ENCODE measurements around the gene DHX57. TPM values are rescaled to one million over a fixed set of nuclear protein-coding genes. Genes with fewer than 3 reads are reported as not detected.

Gene DHX57
- total RNA-seq (2014; rRNA removed; shearing (Covaris generic)), result 25.0 and 28.4 TPM in 2 replicates

DNA sequence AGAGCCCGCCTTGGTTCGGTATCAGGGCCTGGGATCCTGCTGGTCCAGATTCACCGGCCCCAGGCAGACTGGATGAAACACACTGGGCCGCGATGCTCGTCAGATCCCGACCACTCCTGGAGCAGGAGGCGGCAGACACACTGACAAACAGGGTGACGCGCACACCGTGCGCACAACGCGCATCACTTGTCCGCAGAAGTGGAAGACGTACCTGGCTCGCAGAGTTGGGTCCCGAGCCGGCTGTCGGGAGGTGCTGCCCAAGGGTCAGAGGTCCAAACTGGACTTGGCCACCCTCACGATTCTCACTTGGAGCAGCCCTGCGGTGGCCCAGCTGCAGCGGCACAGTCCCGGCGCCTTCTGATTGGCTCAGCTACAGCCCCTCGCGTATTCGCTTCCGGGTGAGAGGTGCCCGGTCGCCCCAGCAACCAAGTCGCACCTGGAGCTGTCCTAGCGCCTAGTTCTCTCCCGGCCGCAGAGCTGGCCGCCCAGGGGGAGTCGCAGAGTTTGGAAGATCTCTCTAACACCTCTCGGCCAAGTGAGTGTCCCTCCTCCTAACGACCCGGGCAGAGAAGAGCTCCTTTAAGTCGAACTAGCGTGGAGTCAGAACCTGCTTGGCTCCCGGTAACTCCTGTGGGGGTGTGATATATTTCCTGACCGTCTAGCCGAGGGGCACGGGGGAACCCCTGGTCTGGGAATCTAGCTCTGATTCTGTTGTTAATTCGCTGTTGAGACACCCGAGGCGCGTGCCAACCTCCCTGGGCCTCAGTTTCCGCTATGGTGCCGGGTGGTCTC is at the start of gene DHX57, which contains the start of gene MORN2:
DHX57 (minus strand) TSS at position 359 of the 792 bp plus-strand sequence. CDS start 7,529 bp downstream, outside the sequence.
MORN2 (plus strand) TSS at position 401 of the 792 bp plus-strand sequence.

DNA sequence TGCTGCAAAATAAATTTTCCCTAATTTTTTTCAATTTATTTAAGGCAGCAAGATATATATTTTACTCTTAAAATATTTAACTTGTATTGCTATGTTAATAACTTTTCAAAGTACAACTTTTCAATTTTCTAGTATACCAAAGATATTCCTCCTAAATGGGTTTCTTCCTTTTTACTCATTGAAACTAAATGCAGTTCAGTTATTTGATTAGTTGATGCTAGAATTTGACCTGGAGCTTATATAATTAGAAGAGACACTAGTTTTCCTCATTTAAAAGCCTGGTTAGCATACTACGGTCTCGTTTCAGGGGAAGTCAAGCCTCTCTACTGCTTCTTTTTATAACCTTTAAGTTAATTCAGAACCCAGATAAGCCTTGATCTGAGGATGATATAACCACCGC is 13.8 kb upstream of the DHX57 start, which contains the start of gene ARHGEF33:
ARHGEF33 (plus strand) TSS at position 301 of the 400 bp plus-strand sequence. CDS start 29,573 bp downstream, outside the sequence.

DNA sequence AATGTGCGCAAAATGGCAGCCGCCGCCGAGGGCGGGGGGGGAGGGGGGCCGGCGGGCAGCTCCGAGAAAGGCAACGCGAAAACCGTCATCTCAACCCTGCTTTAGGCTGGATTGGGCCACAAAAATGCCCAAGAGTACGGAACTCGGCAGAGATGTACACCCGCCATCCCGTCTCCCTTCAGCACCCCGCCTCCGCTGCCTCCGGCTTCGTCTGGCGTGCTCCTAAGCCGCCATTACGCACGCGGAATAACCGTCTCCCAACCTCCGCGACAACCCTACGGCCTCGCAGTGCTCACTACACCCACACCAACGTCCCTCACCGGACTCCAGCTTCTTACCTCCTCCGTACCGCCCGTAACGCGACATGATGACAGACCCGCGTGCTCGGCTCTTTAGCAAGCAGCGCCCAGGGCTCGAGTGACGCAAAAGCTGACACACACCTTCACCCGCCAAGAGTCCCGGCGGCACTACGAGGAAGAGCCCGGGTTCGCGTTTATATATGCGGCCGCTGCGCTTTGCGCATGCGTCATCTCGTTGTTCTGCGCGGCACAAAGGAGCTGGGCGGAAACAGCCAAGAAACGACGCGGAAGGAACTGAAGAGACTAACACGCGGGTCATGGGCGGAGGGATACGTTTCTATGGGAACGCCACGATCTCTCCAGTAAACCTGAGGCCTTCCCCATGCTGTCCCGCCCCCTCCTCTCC is 124.7 kb downstream of the DHX57 start, which contains the start of gene SRSF7:
SRSF7 (minus strand) TSS at position 471 of the 705 bp plus-strand sequence; CDS start at position 366, 105 bp downstream.

Small RNA genes within 50 kb of the gene (small RNA-seq; reads per million reads assigned to genes)
- not detected for gene RNU6-851P

Other genes starting within 250 kb of the DHX57 start
- gene GALM, start 209.8 kb downstream of the DHX57 start, total RNA-seq (2014; rRNA removed; shearing (Covaris generic)), result not detected in 2 replicates
- 251 and 282 TPM in 2 replicates for gene SRSF7, start 124.6 kb downstream of the DHX57 start, total RNA-seq (2014; rRNA removed; shearing (Covaris generic))
- gene GEMIN6, start 97.7 kb downstream of the DHX57 start, total RNA-seq (2014; rRNA removed; shearing (Covaris generic)), result 22.3 and 31.1 TPM in 2 replicates
- 21.3 and 33.4 TPM in 2 replicates for gene MORN2, start within 50 bp of the DHX57 start, total RNA-seq (2014; rRNA removed; shearing (Covaris generic))
- gene ARHGEF33, start 13.9 kb upstream of the DHX57 start, total RNA-seq (2014; rRNA removed; shearing (Covaris generic)), result not detected in 2 replicates
- gene SOS1, start 245.1 kb upstream of the DHX57 start, total RNA-seq (2014; rRNA removed; shearing (Covaris generic)), result 7.8 and 8.1 TPM in 2 replicates